ENCODE data around the gene KLF6.

The KLF6 gene

DNA sequence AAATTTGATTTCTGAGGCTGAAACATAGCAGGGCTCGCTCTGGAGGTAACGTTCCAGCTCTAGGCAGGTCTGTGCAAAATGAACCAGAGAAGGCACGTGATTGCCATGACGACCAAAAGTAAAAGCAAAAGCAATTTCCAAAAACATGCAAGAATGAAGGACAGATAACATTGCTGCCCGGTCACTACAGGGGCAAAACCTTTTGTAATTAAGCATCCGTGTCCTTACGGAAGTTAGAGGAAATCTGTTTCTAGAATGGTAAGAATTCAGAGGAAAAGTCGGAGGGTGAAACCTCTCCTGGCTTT is 2.9 kb downstream of the KLF6 start:
- Histone ChIP-seq H3K4me3 (replicated peaks; ENCODE audit: low read depth, low read length) (peak overlapping the region; percentile 95), H3K27me3 (replicated peaks; ENCODE audit: control insufficient read depth, insufficient read depth, low read length) (no peaks in the 10 kb centered on the region), H3K36me3 (ENCODE audit: control insufficient read depth, insufficient read depth, low read length) (peaks cover 26% of the 10 kb centered on the region)
- TF ChIP-seq, protein P1, sequence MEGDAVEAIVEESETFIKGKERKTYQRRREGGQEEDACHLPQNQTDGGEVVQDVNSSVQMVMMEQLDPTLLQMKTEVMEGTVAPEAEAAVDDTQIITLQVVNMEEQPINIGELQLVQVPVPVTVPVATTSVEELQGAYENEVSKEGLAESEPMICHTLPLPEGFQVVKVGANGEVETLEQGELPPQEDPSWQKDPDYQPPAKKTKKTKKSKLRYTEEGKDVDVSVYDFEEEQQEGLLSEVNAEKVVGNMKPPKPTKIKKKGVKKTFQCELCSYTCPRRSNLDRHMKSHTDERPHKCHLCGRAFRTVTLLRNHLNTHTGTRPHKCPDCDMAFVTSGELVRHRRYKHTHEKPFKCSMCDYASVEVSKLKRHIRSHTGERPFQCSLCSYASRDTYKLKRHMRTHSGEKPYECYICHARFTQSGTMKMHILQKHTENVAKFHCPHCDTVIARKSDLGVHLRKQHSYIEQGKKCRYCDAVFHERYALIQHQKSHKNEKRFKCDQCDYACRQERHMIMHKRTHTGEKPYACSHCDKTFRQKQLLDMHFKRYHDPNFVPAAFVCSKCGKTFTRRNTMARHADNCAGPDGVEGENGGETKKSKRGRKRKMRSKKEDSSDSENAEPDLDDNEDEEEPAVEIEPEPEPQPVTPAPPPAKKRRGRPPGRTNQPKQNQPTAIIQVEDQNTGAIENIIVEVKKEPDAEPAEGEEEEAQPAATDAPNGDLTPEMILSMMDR (IDR thresholded peaks at IDR 0.05; ENCODE audit: insufficient read depth, low read length, poor library complexity, severe bottlenecking) = no peak
- DNase-seq (ENCODE audit: extremely low read depth, insufficient read length) = no peak

DNA sequence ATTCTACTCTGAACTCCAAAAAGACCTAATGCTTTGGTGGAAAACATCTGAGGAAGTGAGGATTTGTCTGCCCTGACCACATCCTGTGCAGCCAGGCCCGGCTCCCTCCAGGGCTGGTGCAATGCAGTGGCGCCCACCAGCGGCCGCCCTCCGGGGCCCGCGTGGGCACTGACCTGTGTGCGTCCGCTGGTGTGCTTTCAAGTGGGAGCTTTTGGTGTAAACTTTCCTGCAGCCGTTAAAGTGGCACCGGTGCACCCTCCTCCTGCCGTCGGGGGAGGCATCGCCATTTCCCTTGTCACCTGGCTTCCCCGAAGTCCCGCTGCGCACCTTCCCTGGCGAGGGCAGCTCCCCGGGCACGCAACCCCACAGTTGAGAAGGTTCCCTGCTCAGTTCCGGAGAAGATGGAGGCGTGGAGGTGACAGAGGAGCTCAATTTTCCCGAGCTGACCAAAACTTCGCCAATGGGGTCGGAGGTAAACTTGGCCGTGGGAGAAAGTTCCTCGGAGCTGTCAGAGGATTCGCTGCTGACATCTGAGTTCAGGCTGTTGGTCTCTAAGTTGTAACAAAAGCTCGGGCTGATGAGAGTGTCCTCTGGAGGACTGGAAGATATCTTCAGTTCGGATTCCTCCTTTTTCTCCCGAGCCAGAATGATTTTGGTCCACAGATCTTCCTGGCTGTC is 3.4 kb downstream of the KLF6 start:
- TF ChIP-seq, protein P1 (IDR thresholded peaks at IDR 0.05; ENCODE audit: insufficient read depth, low read length, poor library complexity, severe bottlenecking) = peak; percentile 79
- Histone ChIP-seq H3K4me3 (replicated peaks; ENCODE audit: low read depth, low read length) (peak overlapping the region; percentile 95), H3K36me3 (ENCODE audit: control insufficient read depth, insufficient read depth, low read length) (peaks cover 30% of the 10 kb centered on the region), H3K27me3 (replicated peaks; ENCODE audit: control insufficient read depth, insufficient read depth, low read length) (no peaks in the 10 kb centered on the region)
- no peak for DNase-seq (ENCODE audit: extremely low read depth, insufficient read length)

- DNase-seq (ENCODE audit: extremely low read depth, insufficient read length) = no peak
- peak overlapping the region; percentile 95 for H3K4me3 ChIP-seq (replicated peaks; ENCODE audit: low read depth, low read length)
- H3K27me3 ChIP-seq (replicated peaks; ENCODE audit: control insufficient read depth, insufficient read depth, low read length) = no peaks in the 10 kb centered on the region
- TF ChIP-seq, protein P1 (IDR thresholded peaks at IDR 0.05; ENCODE audit: insufficient read depth, low read length, poor library complexity, severe bottlenecking) = no peak
- H3K36me3 ChIP-seq (ENCODE audit: control insufficient read depth, insufficient read depth, low read length) = peaks cover 31% of the 10 kb centered on the region
These were observed 4.1 kb downstream of the KLF6 start for GRCh38 chr10:3780771-3781467.

- TF ChIP-seq, protein P1 (IDR thresholded peaks at IDR 0.05; ENCODE audit: insufficient read depth, low read length, poor library complexity, severe bottlenecking) = no peak
- Histone ChIP-seq H3K4me3 (replicated peaks; ENCODE audit: low read depth, low read length) (no peak overlapping the region), H3K36me3 (ENCODE audit: control insufficient read depth, insufficient read depth, low read length) (peaks cover 31% of the 10 kb centered on the region), H3K27me3 (replicated peaks; ENCODE audit: control insufficient read depth, insufficient read depth, low read length) (no peaks in the 10 kb centered on the region)
- no peak for DNase-seq (ENCODE audit: extremely low read depth, insufficient read length)
These were observed 4.8 kb downstream of the KLF6 start for GRCh38 chr10:3780021-3780770.

DNA sequence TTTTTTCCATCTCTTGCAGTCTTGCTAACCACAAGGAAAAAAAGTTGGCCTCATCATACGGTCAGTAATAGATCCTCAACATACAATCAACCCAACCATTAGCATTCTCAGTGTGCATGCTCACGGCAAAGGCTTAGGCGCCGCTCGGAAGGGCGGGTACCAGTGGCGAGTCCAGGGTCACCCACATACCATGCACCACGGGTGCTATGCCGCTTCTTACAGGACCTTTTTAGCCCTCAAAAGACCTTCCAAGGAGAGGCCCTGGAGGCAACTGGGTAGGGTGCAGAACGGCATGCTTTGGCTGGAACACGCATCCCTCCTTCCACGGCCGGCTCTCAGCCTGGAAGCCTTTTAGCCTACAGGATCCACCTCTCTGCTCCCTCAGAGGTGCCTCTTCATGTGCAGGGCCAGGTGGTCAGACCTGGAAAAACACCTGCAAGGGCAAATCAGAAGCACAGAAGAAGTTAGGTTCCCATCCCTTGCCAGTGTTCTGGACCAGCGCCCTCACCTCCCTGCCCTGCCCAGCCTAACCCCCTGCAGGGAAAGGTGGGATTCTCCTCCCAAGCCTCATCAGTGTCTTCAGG is 5.8 kb downstream of the KLF6 start:
- H3K27me3 ChIP-seq (replicated peaks; ENCODE audit: control insufficient read depth, insufficient read depth, low read length) = no peaks in the 10 kb centered on the region
- TF ChIP-seq, protein P1 (IDR thresholded peaks at IDR 0.05; ENCODE audit: insufficient read depth, low read length, poor library complexity, severe bottlenecking) = no peak
- DNase-seq (ENCODE audit: extremely low read depth, insufficient read length) = no peak
- peaks cover 31% of the 10 kb centered on the region for H3K36me3 ChIP-seq (ENCODE audit: control insufficient read depth, insufficient read depth, low read length)
- no peak overlapping the region for H3K4me3 ChIP-seq (replicated peaks; ENCODE audit: low read depth, low read length)
